Skeletal muscle cell (primary cell): ENCODE data around the gene ASB9.
A peak's percentile ranks its signal among the peaks of the same experiment; 100 is the strongest.

Source experiments
- DNase-seq: peaks from one replicate; pipeline ENCODE4 v3.0.0-alpha.2; 2010; ENCODE audit warnings: low read depth
- H3K4me3 ChIP-seq: 2 replicates; pipeline ENCODE4 v1.5.1; 2011; ENCODE audit warnings: low read depth, mild to moderate bottlenecking, control low read depth, low read length, moderate library complexity

The ASB9 gene

GRCh38 chrX:15244421-15244820, 25.5 kb downstream of the ASB9 start:
- H3K4me3 ChIP-seq = no peak overlapping the region
- no peak for DNase-seq

GRCh38 chrX:15242899-15243555, 26.9 kb downstream of the ASB9 start:
- no peak overlapping the region for H3K4me3 ChIP-seq
- peak; percentile 4 for DNase-seq

- no peak overlapping the region for H3K4me3 ChIP-seq
- no peak for DNase-seq
Observed at GRCh38 chrX:15241301-15241700, 28.6 kb downstream of the ASB9 start.

GRCh38 chrX:15240414-15240813, 29.5 kb downstream of the ASB9 start:
- DNase-seq = no peak
- no peak overlapping the region for H3K4me3 ChIP-seq

- DNase-seq = no peak
- no peak overlapping the region for H3K4me3 ChIP-seq
Observed at GRCh38 chrX:15236146-15236545, 33.7 kb downstream of the ASB9 start.

GRCh38 chrX:15235001-15235400, 34.9 kb downstream of the ASB9 start:
- no peak overlapping the region for H3K4me3 ChIP-seq
- DNase-seq = no peak

GRCh38 chrX:15233416-15234015, 36.4 kb downstream of the ASB9 start:
- no peak overlapping the region for H3K4me3 ChIP-seq
- DNase-seq = no peak

- no peak for DNase-seq
- H3K4me3 ChIP-seq = no peak overlapping the region
Observed at GRCh38 chrX:15224747-15225146, 45.1 kb downstream of the ASB9 start.

- DNase-seq = no peak
- no peak overlapping the region for H3K4me3 ChIP-seq
Observed at GRCh38 chrX:15221321-15221720, 48.6 kb downstream of the ASB9 start.

- no peak overlapping the region for H3K4me3 ChIP-seq
- DNase-seq = no peak
Observed at GRCh38 chrX:15217161-15217560, 52.7 kb downstream of the ASB9 start.

GRCh38 chrX:15216280-15216679, 53.6 kb downstream of the ASB9 start:
- no peak overlapping the region for H3K4me3 ChIP-seq
- DNase-seq = no peak

- no peak for DNase-seq
- H3K4me3 ChIP-seq = no peak overlapping the region
Observed at GRCh38 chrX:15215366-15215765, 54.5 kb downstream of the ASB9 start.

- no peak for DNase-seq
Observed at GRCh38 chrX:15214588-15214987, 55.3 kb downstream of the ASB9 start.

GRCh38 chrX:15209096-15209495, 60.8 kb downstream of the ASB9 start:
- H3K4me3 ChIP-seq = no peak overlapping the region

More at GRCh38 chrX:15214588-15214987, 55.3 kb downstream of the ASB9 start:
- H3K4me3 ChIP-seq = no peak overlapping the region

GRCh38 chrX:15207994-15208393, 61.9 kb downstream of the ASB9 start:
- H3K4me3 ChIP-seq = no peak overlapping the region
- no peak for DNase-seq

More at GRCh38 chrX:15209096-15209495, 60.8 kb downstream of the ASB9 start:
- DNase-seq = no peak

- H3K4me3 ChIP-seq = no peak overlapping the region
Observed at GRCh38 chrX:15207384-15207783, 62.5 kb downstream of the ASB9 start.

GRCh38 chrX:15206306-15206705, 63.6 kb downstream of the ASB9 start:
- H3K4me3 ChIP-seq = no peak overlapping the region
- no peak for DNase-seq

More at GRCh38 chrX:15207384-15207783, 62.5 kb downstream of the ASB9 start:
- no peak for DNase-seq

- no peak overlapping the region for H3K4me3 ChIP-seq
- no peak for DNase-seq
Observed at GRCh38 chrX:15204130-15204751, 65.6 kb downstream of the ASB9 start.

GRCh38 chrX:15203694-15204093, 66.2 kb downstream of the ASB9 start:
- DNase-seq = no peak
- no peak overlapping the region for H3K4me3 ChIP-seq

- DNase-seq = no peak
- no peak overlapping the region for H3K4me3 ChIP-seq
Observed at GRCh38 chrX:15202454-15203177, 67.3 kb downstream of the ASB9 start.
